Endothelial cell of umbilical vein (primary cell): ENCODE data around the gene MEF2D. TPM values are rescaled to one million over a fixed set of nuclear protein-coding genes. Genes with fewer than 3 reads are reported as not detected.

Experiments
- BruUV-seq: library from RNA; stranded (reverse); fragments of 400-500 nt; replicated peaks from 2 replicates; lab custom pipeline; 2021; lab: Mats Ljungman, UMichigan
- CTCF ChIA-PET: fragments of 300-600, 350-600 bp; sonication (Branson Sonifier 250); formaldehyde crosslinking; loops from one replicate; lab custom pipeline; 2021; ENCODE audit warnings: antibody characterized with exemption, inconsistent platforms; lab: Charles Lee
- POLR2A ChIA-PET: fragments of 300-600, 350-600 bp; sonication (Branson Sonifier 250); formaldehyde crosslinking; loops from one replicate; lab custom pipeline; 2021; ENCODE audit warnings: antibody characterized with exemption, inconsistent platforms; lab: Charles Lee
- DNase-seq: peaks from one replicate; pipeline ENCODE4 v3.0.0-alpha.2; 2011; ENCODE audit warnings: low read depth, low spot score
- FAIRE-seq: peaks from 2 replicates; lab custom pipeline; 2011; peaks lifted over from hg19 to GRCh38; lab: Jason Lieb, UNC
- H2AFZ ChIP-seq: 2 replicates; pipeline ENCODE4 v1.6.0; 2012; ENCODE audit warnings: low read depth, low read length, control low read depth, inconsistent platforms
- H3K27ac ChIP-seq: 2 replicates; pipeline ENCODE4 v1.5.1; 2011; ENCODE audit warnings: low read depth, mild to moderate bottlenecking, control low read depth, low read length, moderate library complexity; ENCODE audit not compliant: insufficient read depth
- H3K27me3 ChIP-seq, 2 experiments: 2 replicates each; pipeline versions ENCODE4 v1.6.0 to v1.6.1; 2011; ENCODE audit warnings: low read length in 2 of 2, mixed read lengths in 1 of 2; ENCODE audit not compliant: control insufficient read depth in 2 of 2, insufficient read depth in 2 of 2
- H3K36me3 ChIP-seq, 2 experiments: 2 replicates in 1 of 2; 3 replicates in 1 of 2; pipeline ENCODE4 v1.5.1; 2011; ENCODE audit warnings: low read length in 2 of 2, mild to moderate bottlenecking in 1 of 2, moderate library complexity in 1 of 2; ENCODE audit not compliant: control insufficient read depth in 2 of 2, insufficient read depth in 2 of 2; ENCODE audit errors: extremely low read depth in 1 of 2
- H3K4me1 ChIP-seq: 3 replicates; pipeline ENCODE4 v1.5.1; 2011; ENCODE audit warnings: mild to moderate bottlenecking, low read length; ENCODE audit not compliant: control insufficient read depth, insufficient read depth; ENCODE audit errors: extremely low read depth
- H3K4me2 ChIP-seq: 2 replicates; pipeline ENCODE4 v1.6.1; 2011; ENCODE audit warnings: low read length, control low read depth, mixed read lengths; ENCODE audit not compliant: insufficient read depth
- H3K4me3 ChIP-seq, 3 experiments: fragments of 200-600 bp in 1 of 3; sonication (generic), shearing (Covaris generic) in 1 of 3; replicated peaks in 1 of 3; 2 replicates each; pipeline ENCODE4 v1.5.1; 2011 to 2016; ENCODE audit warnings: control low read depth in 3 of 3, low read length in 3 of 3, mild to moderate bottlenecking in 2 of 3, inconsistent platforms in 1 of 3, low read depth in 1 of 3, moderate library complexity in 1 of 3; ENCODE audit not compliant: insufficient read depth in 1 of 3
- H3K79me2 ChIP-seq: 2 replicates; pipeline ENCODE4 v1.6.0; 2012; ENCODE audit warnings: low read length, inconsistent platforms; ENCODE audit not compliant: control insufficient read depth, insufficient read depth
- H3K9ac ChIP-seq: replicated peaks from 2 replicates; pipeline ENCODE3; 2011; ENCODE audit warnings: low read length, control low read depth; ENCODE audit not compliant: insufficient read depth; ENCODE audit errors: extremely low read depth
- H3K9me1 ChIP-seq: replicated peaks from 3 replicates; pipeline ENCODE4 v1.6.0; 2011; ENCODE audit warnings: mild to moderate bottlenecking, low read length; ENCODE audit not compliant: control insufficient read depth, insufficient read depth; ENCODE audit errors: extremely low read depth
- H3K9me3 ChIP-seq: replicated peaks from 2 replicates; pipeline ENCODE4 v1.5.1; 2012; ENCODE audit warnings: low read length, inconsistent platforms; ENCODE audit not compliant: control insufficient read depth, insufficient read depth
- H4K20me1 ChIP-seq: replicated peaks from 2 replicates; pipeline ENCODE3; 2011; ENCODE audit warnings: mild to moderate bottlenecking, low read length; ENCODE audit not compliant: control insufficient read depth, insufficient read depth; ENCODE audit errors: extremely low read depth
- EZH2 ChIP-seq: IDR thresholded peaks from 2 replicates; pipeline ENCODE4 v1.6.1; 2012; ENCODE audit warnings: borderline replicate concordance, low read depth, mild to moderate bottlenecking, moderate library complexity, low read length, inconsistent platforms; ENCODE audit not compliant: severe bottlenecking
- POLR2A ChIP-seq: IDR thresholded peaks from 2 replicates; pipeline ENCODE4 v1.6.1; 2012; ENCODE audit warnings: low read depth, mild to moderate bottlenecking, control low read depth, low read length
- dilution Hi-C: fragments of 300-500 bp; cut with MboI; formaldehyde crosslinking; loops from one replicate; pipeline ENCODE4 v1.15.0; 2019; ENCODE audit warnings: low sequenced_read_pairs; ENCODE audit not compliant: extremely low pct_ligation_motif_present
- intact Hi-C: fragments of 100-400 bp; cut with micrococcal nuclease; formaldehyde crosslinking; loops from one replicate; pipeline ENCODE4 v1.10.0; 2022
- polyA plus RNA-seq, 4 experiments: library from polyadenylated mRNA; depleted of rRNA in 3 of 4; stranded (reverse) in 3 of 4; unstranded in 1 of 4; fragments of >200 nt; gene quantifications; 2 replicates each; pipeline versions ENCODE4 v1.2.1 to v1.2.3, GENCODE V29; 2011 to 2012; ENCODE audit warnings: missing spikeins in 1 of 4
- total RNA-seq: library from RNA; stranded (reverse); gene quantifications from 2 replicates; pipeline ENCODE4 v1.2.3, GENCODE V29; 2021
- TF ChIP-seq, protein P1 (sequence below): IDR thresholded peaks from 2 replicates; pipeline ENCODE4 v1.6.1; 2011; ENCODE audit not compliant: insufficient read depth, insufficient read length
- TF ChIP-seq, protein P2 (sequence below), 2 donors: IDR thresholded peaks; 1 replicate in 1 of 2; 2 replicates in 1 of 2; pipeline ENCODE4 v1.5.1; 2011; ENCODE audit warnings: low read length in 2 of 2, mild to moderate bottlenecking in 2 of 2, moderate library complexity in 2 of 2, control low read depth in 1 of 2, inconsistent platforms in 1 of 2, low read depth in 1 of 2; ENCODE audit not compliant: insufficient read depth in 1 of 2; ENCODE audit errors: extremely low read depth in 1 of 2

The MEF2D gene
- total and polyA plus RNA-seq, 2 donors (not counting 3 experiments of a cell fraction or from before 2014, with no cell fraction given), result 45.4 to 52.2 TPM

DNA sequence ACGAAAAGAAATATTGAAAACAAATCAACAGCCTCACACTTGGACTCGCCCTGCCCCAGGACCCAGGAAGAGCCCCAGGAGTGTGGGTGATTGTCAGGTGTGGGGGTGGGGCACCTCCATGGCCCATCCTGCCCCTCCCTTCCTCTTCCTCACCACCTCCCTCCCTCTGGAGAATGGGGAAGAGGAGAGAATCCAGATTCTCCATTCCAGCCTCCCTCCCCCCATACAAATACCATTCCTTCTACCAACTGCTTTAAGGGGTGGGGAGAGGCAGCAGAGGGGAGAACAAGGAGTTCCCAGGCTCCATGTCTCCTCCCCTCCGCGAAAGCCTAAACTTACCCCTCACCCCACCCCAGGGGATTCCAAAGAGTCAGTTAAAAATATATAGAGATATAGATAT, 36.7 kb downstream of the MEF2D start:
- H3K27me3 ChIP-seq, result no peaks in the 10 kb centered on the region
- POLR2A ChIA-PET, result no interaction called here
- H3K27ac ChIP-seq, result no peak overlapping the region
- BruUV-seq, result no TSS peak
- no peaks in the 10 kb centered on the region for H3K9me1 ChIP-seq
- intact Hi-C loops, result no loop called here
- H3K9me3 ChIP-seq, result no peaks in the 10 kb centered on the region
- FAIRE-seq (no peak), DNase-seq (no peak)
- dilution Hi-C loops, result no loop called here
- no peak overlapping the region for H3K4me3 ChIP-seq
- CTCF ChIA-PET, result no interaction called here
- no peaks in the 10 kb centered on the region for H4K20me1 ChIP-seq
- H3K4me2 ChIP-seq, result no peak overlapping the region
- TF ChIP-seq, protein P1, sequence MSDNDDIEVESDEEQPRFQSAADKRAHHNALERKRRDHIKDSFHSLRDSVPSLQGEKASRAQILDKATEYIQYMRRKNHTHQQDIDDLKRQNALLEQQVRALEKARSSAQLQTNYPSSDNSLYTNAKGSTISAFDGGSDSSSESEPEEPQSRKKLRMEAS, result no peak
- TF ChIP-seq POLR2A (no peak), EZH2 (no peak)
- TF ChIP-seq, protein P2, sequence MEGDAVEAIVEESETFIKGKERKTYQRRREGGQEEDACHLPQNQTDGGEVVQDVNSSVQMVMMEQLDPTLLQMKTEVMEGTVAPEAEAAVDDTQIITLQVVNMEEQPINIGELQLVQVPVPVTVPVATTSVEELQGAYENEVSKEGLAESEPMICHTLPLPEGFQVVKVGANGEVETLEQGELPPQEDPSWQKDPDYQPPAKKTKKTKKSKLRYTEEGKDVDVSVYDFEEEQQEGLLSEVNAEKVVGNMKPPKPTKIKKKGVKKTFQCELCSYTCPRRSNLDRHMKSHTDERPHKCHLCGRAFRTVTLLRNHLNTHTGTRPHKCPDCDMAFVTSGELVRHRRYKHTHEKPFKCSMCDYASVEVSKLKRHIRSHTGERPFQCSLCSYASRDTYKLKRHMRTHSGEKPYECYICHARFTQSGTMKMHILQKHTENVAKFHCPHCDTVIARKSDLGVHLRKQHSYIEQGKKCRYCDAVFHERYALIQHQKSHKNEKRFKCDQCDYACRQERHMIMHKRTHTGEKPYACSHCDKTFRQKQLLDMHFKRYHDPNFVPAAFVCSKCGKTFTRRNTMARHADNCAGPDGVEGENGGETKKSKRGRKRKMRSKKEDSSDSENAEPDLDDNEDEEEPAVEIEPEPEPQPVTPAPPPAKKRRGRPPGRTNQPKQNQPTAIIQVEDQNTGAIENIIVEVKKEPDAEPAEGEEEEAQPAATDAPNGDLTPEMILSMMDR (IDR thresholded peaks at IDR 0.05; ENCODE audit: extremely low read depth in 1 of 2, insufficient read depth in 1 of 2, low read depth in 1 of 2, low read length in 2 of 2), result no peak
- no peaks in the 10 kb centered on the region for H3K79me2 ChIP-seq
- no peak overlapping the region for H3K9ac ChIP-seq
- H3K36me3 ChIP-seq, result peaks cover 4 to 25% of the 10 kb centered on the region in 2 experiments
- H3K4me1 ChIP-seq, result peaks cover 12% of the 10 kb centered on the region
- no peak overlapping the region for H2AFZ ChIP-seq
